ENCODE measurements around the gene COQ4. TPM values are rescaled to one million over a fixed set of nuclear protein-coding genes. Genes with fewer than 3 reads are reported as not detected.
"Not testable (repeated sequence)": the region's sequence is repeated elsewhere in the genome, so short reads cannot be mapped to it uniquely, and the experiment has no call there.

The COQ4 gene
- 10 to 100 TPM; 18.6 to 39.2 (median 27.4) TPM for polyA plus RNA-seq (ENCODE audit: insufficient read length in 10 of 10)
- long read RNA-seq, donor 1, partial matches to known transcripts: 0 of 7 reads
- long read RNA-seq, donor 1, other reads (novel, unspliced or antisense): 0 of 7 reads
- long read RNA-seq, donor 2, partial matches to known transcripts: 13 of 20 reads
- long read RNA-seq, donor 2, other reads (novel, unspliced or antisense): 0 of 20 reads
- long read RNA-seq, donor 3: 0 reads
- long read RNA-seq, donor 4, transcript COQ4-201 (7 exons, 1,548 nt): major isoform, 8 of 11 reads
- long read RNA-seq, donor 4, partial matches to known transcripts: 0 of 11 reads
- long read RNA-seq, donor 4, other reads (novel, unspliced or antisense): 0 of 11 reads
- long read RNA-seq, donor 5, partial matches to known transcripts: 0 of 15 reads
- long read RNA-seq, donor 5, other reads (novel, unspliced or antisense): 5 of 15 reads
- long read RNA-seq, donor 6, partial matches to known transcripts: 11 of 21 reads
- long read RNA-seq, donor 6, other reads (novel, unspliced or antisense): 5 of 21 reads
- long read RNA-seq, donor 7, transcript COQ4-201 (7 exons, 1,548 nt): major isoform, 5 of 7 reads
- long read RNA-seq, donor 7, partial matches to known transcripts: 0 of 7 reads
- long read RNA-seq, donor 7, other reads (novel, unspliced or antisense): 0 of 7 reads
- long read RNA-seq, donor 8, partial matches to known transcripts: 0 of 7 reads
- long read RNA-seq, donor 8, other reads (novel, unspliced or antisense): 0 of 7 reads
- long read RNA-seq, donor 9, partial matches to known transcripts: 0 of 1 reads
- long read RNA-seq, donor 9, other reads (novel, unspliced or antisense): 0 of 1 reads

GRCh38 chr9:128322404-128323211 lies at the start of gene COQ4, which contains the start of gene TRUB2:
Gene COQ4 (plus strand): TSS chr9:128322839. CDS start chr9:128322859, 20 bp downstream.
Gene TRUB2 (minus strand): TSS chr9:128322447. CDS start chr9:128322408, 39 bp downstream.
- DNase-seq: peak; percentile 96 to 99 (median 96)

GRCh38 chr9:128274245-128274644 lies 48.4 kb upstream of the COQ4 start:
- DNase-seq: no peak

- peak; percentile 23 to 70 (median 55) for DNase-seq
Observed at GRCh38 chr9:128275198-128276007, 47.2 kb upstream of the COQ4 start, which contains the start of gene GOLGA2. Gene GOLGA2 (minus strand): TSS chr9:128276007. CDS start chr9:128275976, 31 bp downstream.

GRCh38 chr9:128276008-128276573 lies 46.5 kb upstream of the COQ4 start, which contains the start of gene SWI5:
Gene SWI5 (plus strand): TSS chr9:128276276.
- DNase-seq: peak; percentile 99 to 100 (median 100)

- DNase-seq: peak in 2 of 3 donors; percentile 67 to 87
Observed at GRCh38 chr9:128276574-128277270, 45.9 kb upstream of the COQ4 start.

- DNase-seq: not testable (repeated sequence)
Observed at GRCh38 chr9:128279088-128280073, 43.3 kb upstream of the COQ4 start.

GRCh38 chr9:128280084-128280622 lies 42.5 kb upstream of the COQ4 start:
- DNase-seq: no peak

GRCh38 chr9:128282500-128282899 lies 40.1 kb upstream of the COQ4 start:
- peak in 1 of 3 donors; percentile 57 for DNase-seq

- DNase-seq: no peak
Observed at GRCh38 chr9:128285033-128285784, 37.4 kb upstream of the COQ4 start.

- peak; percentile 26 to 81 (median 77) for DNase-seq
Observed at GRCh38 chr9:128286440-128286839, 36.2 kb upstream of the COQ4 start.

GRCh38 chr9:128288273-128289004 lies 34.2 kb upstream of the COQ4 start:
- DNase-seq: no peak

GRCh38 chr9:128292009-128292408 lies 30.6 kb upstream of the COQ4 start:
- DNase-seq: no peak

GRCh38 chr9:128293091-128293490 lies 29.5 kb upstream of the COQ4 start:
- no peak for DNase-seq

- no peak for DNase-seq
Observed at GRCh38 chr9:128294142-128294541, 28.5 kb upstream of the COQ4 start.

GRCh38 chr9:128296340-128297220 lies 26.1 kb upstream of the COQ4 start:
- no peak for DNase-seq
